Activated T-helper 1 cell treated with Interleukin-2 at 50 U/mL for 16 hours (primary cell): ENCODE results near the gene KHDC1.
"Not testable (repeated sequence)": the region's sequence is repeated elsewhere in the genome, so short reads cannot be mapped to it uniquely, and the experiment has no call there.

Experiments
- DNase-seq: peaks from one replicate; pipeline ENCODE4 v3.0.0-alpha.2; 2020; ENCODE audit warnings: low read depth

The KHDC1 gene

DNA sequence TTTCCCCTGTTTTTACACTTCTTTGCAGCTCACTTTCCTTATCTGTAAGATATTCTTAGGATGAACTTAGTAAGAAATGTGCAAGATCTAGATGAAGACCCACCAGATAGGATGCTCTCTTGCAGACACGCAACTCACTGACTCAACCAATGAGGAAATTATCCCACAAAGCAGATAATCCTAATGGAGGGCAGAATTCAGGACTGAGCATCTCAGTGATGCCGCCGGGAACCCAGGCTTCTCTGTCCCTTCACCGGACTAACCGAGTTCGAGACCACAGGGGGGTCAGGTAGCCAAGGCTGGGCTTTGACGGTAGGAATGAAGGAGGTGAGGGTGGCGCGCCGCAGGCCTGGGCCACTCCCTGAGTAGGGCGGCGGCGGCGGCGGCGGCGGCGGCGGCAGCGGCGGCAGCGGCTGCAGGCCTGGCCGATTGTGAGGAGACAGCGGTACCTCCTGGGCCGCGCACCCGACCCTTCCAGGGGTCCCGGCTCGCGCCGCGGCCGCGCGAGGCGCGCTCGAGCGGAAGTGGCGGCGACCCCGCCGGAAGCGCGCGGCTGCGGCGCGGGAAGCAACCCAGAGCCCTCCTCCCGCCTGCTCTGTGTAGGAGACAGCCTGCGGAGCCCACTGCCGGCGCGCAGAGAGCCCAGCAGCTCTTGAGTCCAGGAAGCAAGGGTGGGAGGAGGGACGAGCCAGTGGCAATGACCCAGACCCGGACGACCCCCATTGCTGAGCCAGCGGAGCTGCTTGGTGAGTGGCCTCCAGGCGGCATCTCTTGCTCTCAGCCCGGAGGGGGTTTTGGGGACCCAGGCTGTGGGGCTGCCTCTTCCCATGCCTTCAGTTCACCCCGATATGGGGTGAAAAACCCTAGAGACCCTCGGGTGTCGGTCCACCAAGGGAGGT, at the start of gene KHDC1:
TSS of gene KHDC1 (minus strand) at position 526 of the 899 bp plus-strand sequence. CDS start 20,679 bp downstream, outside the sequence.
- peak; percentile 45 for DNase-seq

- DNase-seq = not testable (repeated sequence)
These were observed 47.5 kb upstream of the KHDC1 start for GRCh38 chr6:73310503-73310845.

- peak; percentile 23 for DNase-seq
These were observed 46.9 kb upstream of the KHDC1 start for GRCh38 chr6:73309785-73310502.

DNA sequence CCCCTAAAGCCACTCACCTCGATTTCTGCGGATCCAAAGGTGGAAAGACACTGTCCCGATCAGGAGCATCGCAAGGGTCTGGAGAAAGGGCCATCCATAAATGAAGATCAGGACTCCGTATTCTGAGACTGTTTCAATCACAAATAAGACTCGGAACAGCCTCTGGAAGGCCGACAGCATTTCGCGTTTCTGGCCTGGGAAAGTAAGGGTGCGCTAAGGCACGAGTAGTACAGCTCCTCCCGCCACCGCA, 46.5 kb upstream of the KHDC1 start:
- DNase-seq = no peak

DNA sequence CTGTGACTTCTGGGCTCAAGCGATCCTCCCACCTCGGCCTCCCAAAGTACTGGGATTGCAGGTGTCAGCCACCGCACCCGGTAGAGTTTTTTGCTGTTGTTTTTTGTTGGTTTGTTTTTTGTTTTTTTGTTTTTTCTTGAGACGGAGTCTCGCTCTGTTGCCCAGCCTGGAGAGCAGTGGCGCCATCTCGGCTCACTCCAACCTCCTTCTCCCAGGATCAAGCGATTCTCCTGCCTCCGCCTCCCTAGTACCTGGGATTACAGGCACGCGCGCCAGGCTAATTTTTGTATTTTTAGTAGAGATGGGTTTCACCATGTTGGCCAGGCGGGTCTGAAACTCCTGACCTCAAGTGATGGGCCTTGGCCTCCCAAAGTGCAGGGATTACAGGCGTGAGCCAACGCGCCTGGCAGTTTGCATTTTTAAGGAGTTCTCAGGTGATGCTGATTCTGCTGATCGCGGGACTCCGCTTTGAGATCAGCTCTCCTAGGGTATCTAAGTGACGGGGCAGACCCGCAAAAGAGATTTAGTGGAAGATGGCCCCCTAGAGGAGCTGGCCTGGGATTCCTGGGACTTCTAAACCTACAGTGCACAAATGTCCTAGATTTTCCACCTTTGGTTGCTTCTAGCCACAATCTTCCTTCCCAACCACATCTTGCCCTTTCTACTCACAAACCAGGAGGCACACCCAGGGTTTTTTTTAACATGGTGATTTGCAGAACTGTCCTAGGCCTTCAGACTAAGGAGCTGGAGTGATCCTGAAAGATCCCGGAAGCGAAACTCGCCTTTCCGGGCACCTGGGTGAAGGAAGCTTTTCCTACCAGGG, 45.9 kb upstream of the KHDC1 start:
- no peak for DNase-seq

- not testable (repeated sequence) for DNase-seq
These were observed 40.8 kb upstream of the KHDC1 start for GRCh38 chr6:73303773-73304172.

DNA sequence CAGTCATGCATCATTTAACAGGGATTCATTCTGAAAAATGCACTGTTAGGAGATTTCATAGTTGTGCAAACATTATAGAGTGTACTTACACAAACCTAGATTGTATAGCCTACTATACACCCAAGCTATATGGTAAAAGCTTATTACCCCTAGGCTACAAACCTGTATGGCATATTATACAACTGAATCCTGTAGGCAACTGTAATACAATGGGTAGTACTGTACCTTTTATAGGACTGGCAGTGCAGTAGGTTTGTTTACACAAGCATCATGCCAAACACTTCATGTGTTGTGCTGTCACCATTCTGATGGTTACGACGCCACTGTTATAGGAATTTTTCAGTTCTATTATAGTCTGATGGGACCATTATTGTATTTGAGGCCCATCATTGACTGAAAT, 39.3 kb upstream of the KHDC1 start:
- DNase-seq = no peak

GRCh38 chr6:73299151-73299971, 36.4 kb upstream of the KHDC1 start:
- DNase-seq = no peak

GRCh38 chr6:73293331-73293730, 30.3 kb upstream of the KHDC1 start:
- no peak for DNase-seq

- no peak for DNase-seq
These were observed 27.4 kb upstream of the KHDC1 start for GRCh38 chr6:73290435-73290834.

GRCh38 chr6:73286752-73287151, 23.8 kb upstream of the KHDC1 start:
- DNase-seq = no peak

- no peak for DNase-seq
These were observed 22.8 kb upstream of the KHDC1 start for GRCh38 chr6:73285674-73286283.

GRCh38 chr6:73282871-73283270, 19.9 kb upstream of the KHDC1 start:
- no peak for DNase-seq

DNA sequence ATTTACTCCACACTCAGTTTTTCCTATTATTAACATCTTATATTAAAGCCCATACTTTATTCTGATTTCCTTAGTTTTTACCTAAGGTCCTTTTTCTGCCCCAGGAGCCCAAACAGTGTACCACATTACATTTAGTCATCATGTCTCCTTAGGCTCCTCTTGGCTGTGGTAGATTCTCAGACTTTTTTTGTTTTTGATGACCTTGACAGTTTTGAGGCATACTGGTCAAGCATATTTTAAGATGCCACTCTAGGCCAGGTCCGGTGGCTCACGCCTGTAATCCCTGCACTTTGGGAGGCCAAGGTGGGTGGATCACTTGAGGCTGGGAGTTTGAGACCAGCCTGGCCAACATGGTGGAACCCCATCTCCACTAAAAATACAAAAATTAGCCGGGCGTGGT, 18.7 kb upstream of the KHDC1 start:
- not testable (repeated sequence) for DNase-seq

- not testable (repeated sequence) for DNase-seq
These were observed 6.3 kb upstream of the KHDC1 start for GRCh38 chr6:73269296-73269695.

GRCh38 chr6:73268896-73269295, 5.9 kb upstream of the KHDC1 start:
- DNase-seq = not testable (repeated sequence)

DNA sequence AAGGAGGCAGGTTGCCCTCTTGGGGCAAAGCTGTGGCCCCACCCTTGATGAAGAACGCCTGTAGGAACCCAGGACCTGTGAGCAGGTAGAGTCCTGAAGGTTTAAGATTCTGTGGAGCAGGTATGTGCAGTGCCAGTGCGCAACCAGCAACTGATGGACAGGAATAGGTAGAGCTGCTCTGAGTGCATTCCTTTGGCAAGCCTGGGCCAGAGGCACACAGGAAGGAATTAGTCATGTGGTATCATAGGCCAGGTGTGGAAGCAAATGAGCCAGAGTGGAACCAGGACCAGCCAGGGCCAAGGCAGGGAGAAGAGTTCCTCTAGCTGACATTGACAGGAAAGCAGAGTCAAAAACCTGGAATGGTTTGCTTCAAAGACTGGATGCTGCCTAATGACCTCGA, 1.4 kb upstream of the KHDC1 start:
- no peak for DNase-seq

GRCh38 chr6:73263570-73263909, 544 bp upstream of the KHDC1 start:
- no peak for DNase-seq

- no peak for DNase-seq
These were observed 4.3 kb downstream of the KHDC1 start for GRCh38 chr6:73258721-73259120.

- DNase-seq = not testable (repeated sequence)
These were observed 8.7 kb downstream of the KHDC1 start for GRCh38 chr6:73254323-73254722.

- DNase-seq = no peak
These were observed 10.3 kb downstream of the KHDC1 start for GRCh38 chr6:73252703-73253102.

DNA sequence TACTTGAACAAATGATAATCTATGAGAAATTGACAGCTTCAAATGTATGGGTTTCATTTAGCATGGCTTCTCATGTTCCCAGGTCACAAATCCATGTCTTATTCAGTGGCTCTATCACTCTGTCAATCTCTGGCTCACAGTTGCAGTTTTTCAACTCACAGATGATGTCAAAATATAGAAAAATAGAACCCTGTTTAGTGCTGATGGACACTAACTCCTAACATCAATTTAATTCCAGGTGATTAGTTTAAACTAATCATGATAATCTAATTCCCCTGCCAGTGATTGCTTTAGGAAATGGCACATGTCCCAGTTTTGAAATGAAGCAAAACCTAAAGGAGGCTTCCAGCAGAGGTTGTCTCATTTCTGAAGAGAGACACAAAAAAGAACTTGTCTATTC, 13.0 kb downstream of the KHDC1 start:
- DNase-seq = no peak
